SU-DHL-6 (cell line): ENCODE measurements around the gene CLCNKB.

Experiments used
- H2AFZ ChIP-seq: fragments of 200-600 bp; sonication (generic); 2 replicates; pipeline ENCODE4 v1.6.1; 2014; ENCODE audit warnings: low read depth, mild to moderate bottlenecking, moderate library complexity, mixed read lengths, antibody characterized with exemption, low read length; ENCODE audit not compliant: severe bottlenecking
- H3F3A ChIP-seq: fragments of 200-600 bp; shearing (Covaris generic); 2 replicates; pipeline ENCODE4 v1.6.0; 2016; ENCODE audit warnings: antibody characterized with exemption, mild to moderate bottlenecking; ENCODE audit not compliant: insufficient read depth
- H3K27ac ChIP-seq: fragments of 200-600 bp; sonication (generic); 2 replicates; pipeline ENCODE4 v1.5.1; 2016; ENCODE audit warnings: low read depth, mild to moderate bottlenecking, low read length, moderate library complexity, mixed read lengths
- H3K27me3 ChIP-seq: fragments of 200-600 bp; sonication (generic), shearing (Covaris generic); 2 replicates; pipeline ENCODE4 v1.6.0; 2014; ENCODE audit warnings: mild to moderate bottlenecking, low read length
- H3K36me3 ChIP-seq: fragments of 200-600 bp; sonication (generic); 2 replicates; pipeline ENCODE4 v1.6.1; 2014; ENCODE audit warnings: mild to moderate bottlenecking, low read length, mixed read lengths
- H3K4me2 ChIP-seq: fragments of 300-600, 200-600 bp; shearing (Covaris generic), sonication (generic); 2 replicates; pipeline ENCODE4 v1.6.0; 2014; ENCODE audit warnings: low read length, low read depth, mild to moderate bottlenecking; ENCODE audit not compliant: poor library complexity, severe bottlenecking
- H3K4me3 ChIP-seq: fragments of 200-600 bp; sonication (generic); 2 replicates; pipeline ENCODE4 v1.5.1; 2014; ENCODE audit warnings: antibody characterized with exemption, low read length, mild to moderate bottlenecking, mixed read lengths; ENCODE audit not compliant: insufficient read depth, poor library complexity, severe bottlenecking
- H3K79me2 ChIP-seq: fragments of 200-600 bp; sonication (generic); 2 replicates; pipeline ENCODE4 v1.6.1; 2014; ENCODE audit warnings: mild to moderate bottlenecking, low read length, moderate library complexity; ENCODE audit not compliant: insufficient read depth
- H3K9ac ChIP-seq: fragments of 200-600 bp; sonication (generic); 2 replicates; pipeline ENCODE4 v1.7.0; 2014; ENCODE audit warnings: mild to moderate bottlenecking, low read length
- H3K9me2 ChIP-seq: fragments of 200-600 bp; sonication (generic); replicated peaks from 2 replicates; pipeline ENCODE4 v1.6.1; 2014; ENCODE audit warnings: low read length; ENCODE audit not compliant: insufficient read depth
- H3K9me3 ChIP-seq: fragments of 200-600 bp; sonication (generic); 2 replicates; pipeline ENCODE4 v1.6.1; 2014; ENCODE audit warnings: low read length, mixed read lengths; ENCODE audit not compliant: insufficient read depth
- H4K20me1 ChIP-seq: fragments of 200-600 bp; sonication (generic); 2 replicates; pipeline ENCODE4 v1.6.1; 2014; ENCODE audit warnings: low read depth, mild to moderate bottlenecking, antibody characterized with exemption, low read length, moderate library complexity, mixed read lengths
- CTCF ChIP-seq: fragments of 200-600 bp; sonication (generic); IDR thresholded peaks from one replicate; pipeline ENCODE4 v1.5.1; 2017; ENCODE audit warnings: antibody characterized with exemption, mild to moderate bottlenecking, low read length, moderate library complexity; ENCODE audit not compliant: insufficient read depth, poor library complexity, severe bottlenecking
- EZH2phosphoT487 ChIP-seq: fragments of 200-600 bp; sonication (generic), shearing (Covaris generic); conservative IDR thresholded peaks from 2 replicates; pipeline ENCODE4 v1.6.1; 2018; ENCODE audit warnings: mild to moderate bottlenecking, antibody characterized with exemption, low read length, moderate library complexity, mixed read lengths

CLCNKB gene

GRCh38 chr1:16013220-16013907 is 30.2 kb upstream of the CLCNKB start:
- Histone ChIP-seq H3K9me3 (no peaks in the 10 kb centered on the region), H3K27ac (no peak overlapping the region), H3K4me3 (no peak overlapping the region), H4K20me1 (no peaks in the 10 kb centered on the region), H2AFZ (no peak overlapping the region), H3K9ac (no peak overlapping the region), H3K4me2 (no peak overlapping the region), H3K27me3 (no peaks in the 10 kb centered on the region), H3K9me2 (no peaks in the 10 kb centered on the region), H3K36me3 (no peaks in the 10 kb centered on the region), H3F3A (no peaks in the 10 kb centered on the region), H3K79me2 (no peaks in the 10 kb centered on the region)
- TF ChIP-seq CTCF (no peak), EZH2phosphoT487 (no peak)

DNA sequence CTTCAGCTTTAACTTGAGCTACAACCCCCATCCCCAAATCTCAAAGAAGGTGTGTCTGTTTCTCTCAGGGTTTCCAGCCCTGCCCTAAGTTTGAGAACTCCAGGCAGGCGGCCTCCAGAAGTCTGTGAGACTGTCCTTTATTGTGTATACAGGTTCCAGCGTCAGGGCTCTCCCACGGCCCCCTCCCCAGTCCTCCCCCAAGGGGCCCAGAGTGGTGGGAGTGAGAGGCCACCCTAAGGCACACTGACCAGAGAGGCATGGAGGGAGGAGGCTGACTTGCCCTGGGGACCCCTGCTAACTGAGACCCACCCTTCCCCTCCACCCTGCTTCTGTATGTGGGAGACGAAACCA is 29.7 kb upstream of the CLCNKB start:
- Histone ChIP-seq H3K27ac (no peak overlapping the region), H4K20me1 (no peaks in the 10 kb centered on the region), H3K27me3 (no peaks in the 10 kb centered on the region), H3F3A (no peaks in the 10 kb centered on the region), H3K9me3 (no peaks in the 10 kb centered on the region), H3K36me3 (no peaks in the 10 kb centered on the region), H3K9ac (no peak overlapping the region), H3K4me2 (no peak overlapping the region), H3K4me3 (no peak overlapping the region), H3K79me2 (no peaks in the 10 kb centered on the region), H3K9me2 (no peaks in the 10 kb centered on the region), H2AFZ (no peak overlapping the region)
- TF ChIP-seq CTCF = no peak
- no peak for TF ChIP-seq EZH2phosphoT487

- TF ChIP-seq EZH2phosphoT487 (no peak), CTCF (no peak)
- H3K27ac ChIP-seq = no peak overlapping the region
- no peaks in the 10 kb centered on the region for H3F3A ChIP-seq
- H3K4me3 ChIP-seq = no peak overlapping the region
- no peaks in the 10 kb centered on the region for H4K20me1 ChIP-seq
- H2AFZ ChIP-seq = no peak overlapping the region
- no peaks in the 10 kb centered on the region for H3K9me2 ChIP-seq
- no peaks in the 10 kb centered on the region for H3K27me3 ChIP-seq
- H3K79me2 ChIP-seq = no peaks in the 10 kb centered on the region
- no peaks in the 10 kb centered on the region for H3K36me3 ChIP-seq
- H3K9me3 ChIP-seq = no peaks in the 10 kb centered on the region
- H3K9ac ChIP-seq = no peak overlapping the region
- H3K4me2 ChIP-seq = no peak overlapping the region
Measured at GRCh38 chr1:16014509-16015482, 28.8 kb upstream of the CLCNKB start.
